Fibroblast of the aortic adventitia (primary cell): ENCODE results near the gene SMYD1. TPM values are rescaled to one million over a fixed set of nuclear protein-coding genes. Genes with fewer than 3 reads are reported as not detected.

Experiments
- DNase-seq: peaks from one replicate; pipeline ENCODE4 v3.0.0-alpha.2; 2010; ENCODE audit warnings: low read depth
- H3K4me3 ChIP-seq: 2 replicates; pipeline ENCODE4 v1.5.1; 2011; ENCODE audit warnings: low read depth, mild to moderate bottlenecking, control low read depth, low read length, moderate library complexity
- total RNA-seq: library from RNA; depleted of rRNA; stranded (reverse); fragments of >200 nt; gene quantifications from 2 replicates; pipeline ENCODE4 v1.2.3, GENCODE V29; 2012; ENCODE audit warnings: low replicate concordance
- TF ChIP-seq, protein P1 (sequence below): IDR thresholded peaks from 2 replicates; pipeline ENCODE4 v1.5.1; 2011; ENCODE audit warnings: mild to moderate bottlenecking, low read length, control low read depth, inconsistent platforms; ENCODE audit not compliant: insufficient read depth

SMYD1 gene
- total RNA-seq, 1 donor = not detected

DNA sequence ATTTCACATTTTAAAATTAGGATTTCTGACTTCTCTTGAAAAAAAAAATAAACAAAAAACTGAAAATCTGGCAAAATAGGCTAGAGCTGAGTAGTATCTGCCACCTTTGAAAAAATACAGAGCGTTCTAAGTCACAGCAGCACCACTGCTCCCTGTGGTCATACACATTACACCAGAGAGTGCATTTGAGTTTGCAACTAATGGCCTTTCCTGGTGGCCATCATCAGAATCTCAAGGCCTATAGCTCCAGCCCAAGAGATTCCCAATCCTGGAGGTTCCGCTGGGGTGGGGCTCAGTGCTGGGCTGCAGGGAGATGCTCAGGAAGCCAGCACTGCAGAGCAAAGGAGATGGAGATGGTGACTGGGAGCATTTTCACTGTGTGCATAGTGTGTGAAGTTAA is 17.5 kb downstream of the SMYD1 start:
- no peak for DNase-seq
- TF ChIP-seq, protein P1, sequence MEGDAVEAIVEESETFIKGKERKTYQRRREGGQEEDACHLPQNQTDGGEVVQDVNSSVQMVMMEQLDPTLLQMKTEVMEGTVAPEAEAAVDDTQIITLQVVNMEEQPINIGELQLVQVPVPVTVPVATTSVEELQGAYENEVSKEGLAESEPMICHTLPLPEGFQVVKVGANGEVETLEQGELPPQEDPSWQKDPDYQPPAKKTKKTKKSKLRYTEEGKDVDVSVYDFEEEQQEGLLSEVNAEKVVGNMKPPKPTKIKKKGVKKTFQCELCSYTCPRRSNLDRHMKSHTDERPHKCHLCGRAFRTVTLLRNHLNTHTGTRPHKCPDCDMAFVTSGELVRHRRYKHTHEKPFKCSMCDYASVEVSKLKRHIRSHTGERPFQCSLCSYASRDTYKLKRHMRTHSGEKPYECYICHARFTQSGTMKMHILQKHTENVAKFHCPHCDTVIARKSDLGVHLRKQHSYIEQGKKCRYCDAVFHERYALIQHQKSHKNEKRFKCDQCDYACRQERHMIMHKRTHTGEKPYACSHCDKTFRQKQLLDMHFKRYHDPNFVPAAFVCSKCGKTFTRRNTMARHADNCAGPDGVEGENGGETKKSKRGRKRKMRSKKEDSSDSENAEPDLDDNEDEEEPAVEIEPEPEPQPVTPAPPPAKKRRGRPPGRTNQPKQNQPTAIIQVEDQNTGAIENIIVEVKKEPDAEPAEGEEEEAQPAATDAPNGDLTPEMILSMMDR = no peak

DNA sequence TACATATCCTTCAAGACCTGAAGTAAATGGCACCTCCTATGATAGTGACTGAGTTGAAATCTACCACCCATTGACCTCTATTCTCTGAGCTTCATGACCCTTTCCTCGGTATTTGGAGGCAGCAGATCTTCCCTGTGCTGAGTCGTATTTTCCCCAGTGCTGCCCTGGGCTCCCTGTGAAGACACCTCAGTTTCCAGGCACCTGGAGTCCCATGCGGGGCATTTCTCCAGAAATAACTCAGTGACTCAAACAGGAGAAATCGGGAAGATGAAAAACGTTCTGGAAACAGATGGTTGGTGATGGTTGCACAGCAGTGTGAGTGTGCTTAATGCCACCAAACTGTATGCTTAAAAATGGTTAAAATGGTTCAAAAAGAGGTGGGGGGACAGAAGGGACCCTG is 18.0 kb downstream of the SMYD1 start:
- no peak overlapping the region for H3K4me3 ChIP-seq
- DNase-seq = no peak
- TF ChIP-seq, protein P1 = no peak

More for the DNA sequence above, 17.5 kb downstream of the SMYD1 start:
- no peak overlapping the region for H3K4me3 ChIP-seq

DNA sequence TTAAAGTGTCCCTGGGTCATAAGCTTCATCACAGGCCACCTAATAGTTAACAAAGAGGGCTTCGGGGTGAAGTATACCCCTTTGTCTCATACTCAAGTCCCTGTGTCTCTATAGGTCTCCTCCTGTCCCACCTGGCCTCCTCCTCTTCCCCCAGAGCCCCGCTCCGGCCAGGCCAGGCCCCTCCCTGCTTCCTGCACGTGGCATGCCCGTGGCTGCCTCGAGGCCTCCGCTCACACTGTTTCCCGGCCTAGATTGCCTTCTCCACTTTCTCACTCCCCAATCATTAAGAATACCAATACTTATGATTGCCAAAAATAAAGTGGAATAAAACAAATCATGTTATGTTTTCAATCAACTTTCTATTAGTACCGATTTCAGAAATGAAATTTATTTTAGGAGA is 18.8 kb downstream of the SMYD1 start:
- DNase-seq = no peak
- TF ChIP-seq, protein P1 = no peak
- H3K4me3 ChIP-seq = no peak overlapping the region

DNA sequence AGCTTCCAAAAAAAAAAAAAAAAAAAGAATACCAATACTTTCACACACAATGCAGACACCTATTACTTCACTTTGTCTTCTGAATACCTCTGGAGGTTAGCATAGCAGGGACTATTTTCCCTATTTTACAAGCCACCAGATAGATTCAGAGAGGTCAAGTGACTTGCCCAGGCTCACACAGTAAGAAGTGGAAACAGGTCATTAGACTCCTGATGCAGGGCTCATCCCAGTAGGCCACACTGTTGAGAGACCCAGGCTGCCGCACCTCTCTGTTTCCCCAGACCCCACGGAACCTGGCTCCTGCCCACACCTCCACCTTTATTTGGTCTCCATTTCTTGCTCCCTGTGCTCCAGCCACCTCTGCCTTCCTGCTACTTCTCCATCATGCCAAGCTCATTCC is 19.4 kb downstream of the SMYD1 start:
- H3K4me3 ChIP-seq = no peak overlapping the region
- no peak for DNase-seq
- TF ChIP-seq, protein P1 = no peak

DNA sequence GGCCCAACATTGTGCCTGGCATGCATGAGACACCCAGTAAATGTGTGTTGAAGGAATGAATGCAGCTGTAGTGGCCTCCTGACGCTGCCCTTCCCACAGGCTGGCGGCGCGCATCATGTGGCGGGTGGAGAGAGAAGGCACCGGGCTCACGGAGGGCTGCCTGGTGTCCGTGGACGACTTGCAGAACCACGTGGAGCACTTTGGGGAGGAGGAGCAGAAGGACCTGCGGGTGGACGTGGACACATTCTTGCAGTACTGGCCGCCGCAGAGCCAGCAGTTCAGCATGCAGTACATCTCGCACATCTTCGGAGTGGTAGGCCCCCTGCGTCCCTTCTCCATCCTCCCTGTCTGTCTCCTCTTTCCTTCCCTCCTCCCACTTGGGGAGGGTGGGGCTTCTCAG is 20.1 kb downstream of the SMYD1 start:
- no peak overlapping the region for H3K4me3 ChIP-seq
- DNase-seq = no peak
- TF ChIP-seq, protein P1 = no peak

DNA sequence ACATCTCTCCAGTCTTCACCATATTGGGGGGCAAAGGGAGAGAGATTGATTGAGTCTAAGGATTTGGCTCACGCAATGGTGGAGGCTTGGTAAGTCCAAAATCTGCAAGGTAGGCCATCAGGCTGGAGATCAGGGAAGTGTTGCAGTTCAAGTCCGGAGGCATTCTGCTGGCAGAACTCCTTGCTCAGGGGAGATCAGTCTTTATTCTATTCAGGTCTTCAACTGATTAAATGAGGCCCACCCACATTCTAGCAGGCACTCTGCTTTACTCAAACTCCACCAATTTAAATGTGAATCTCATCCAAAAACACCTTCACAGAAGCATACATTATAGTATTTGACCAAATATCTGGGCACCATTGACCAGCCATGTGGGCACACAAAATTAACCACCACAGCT is 21.4 kb downstream of the SMYD1 start:
- no peak for DNase-seq
- TF ChIP-seq, protein P1 = no peak
- no peak overlapping the region for H3K4me3 ChIP-seq
